ENCODE results near the gene IL25. TPM values are rescaled to one million over a fixed set of nuclear protein-coding genes. Genes with fewer than 3 reads are reported as not detected.

Gene IL25
- total RNA-seq, 1 experiment from 2014 or later = not detected

DNA sequence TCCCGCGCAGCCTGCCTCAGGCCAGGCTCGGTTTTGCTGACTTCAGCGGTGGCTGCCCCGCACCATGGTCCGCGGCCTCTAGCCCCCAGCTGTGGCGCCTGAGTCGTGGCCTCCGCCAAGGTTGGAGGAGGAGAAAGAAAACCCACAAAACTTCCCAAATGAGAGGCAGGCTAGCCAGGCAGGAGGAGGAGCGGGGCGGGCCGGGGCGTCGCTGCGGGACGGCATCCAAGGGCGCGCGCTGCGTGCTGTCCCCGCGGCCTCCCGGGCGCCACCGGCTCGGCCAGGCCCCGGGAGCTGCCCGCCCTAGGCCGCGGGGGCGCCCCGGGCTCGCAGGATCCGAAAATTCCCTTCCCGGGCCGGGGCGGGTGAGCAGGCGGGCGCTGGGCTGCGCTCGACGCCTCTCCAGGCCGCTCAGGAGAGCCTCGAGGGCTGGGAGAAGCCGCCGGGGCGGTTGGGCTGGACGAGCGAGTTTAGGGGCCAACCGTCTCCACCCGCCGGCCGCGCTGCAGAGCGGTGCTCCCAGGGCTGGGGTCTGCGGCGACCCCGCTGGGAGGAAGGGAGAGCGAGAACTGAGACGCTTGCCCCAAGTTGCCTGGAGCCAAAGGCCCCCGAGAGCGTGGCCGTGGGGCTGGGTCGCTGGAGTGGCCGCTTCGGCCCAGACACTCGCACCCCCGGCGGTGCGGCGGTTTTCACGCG lies 7.4 kb upstream of the IL25 start, which contains the start of gene EFS:
Gene EFS, minus strand, starts transcription at position 137 of the 696 bp plus-strand sequence. CDS start 147 bp downstream, outside the sequence.
- in situ Hi-C loops (cut with HindIII; ENCODE audit: low pct_unique_long_range_greater_than_20kb, low sequenced_read_pairs) (no loop called here), intact Hi-C loops (cut with micrococcal nuclease; ENCODE audit: unreplicated experiment) (no loop called here)
- ATAC-seq = no peak
- no TSS peak for BruUV-seq (replicated peaks)
- Histone ChIP-seq H3K36me3 (ENCODE audit: control insufficient read depth, insufficient read depth, low read length) (no peaks in the 10 kb centered on the region), H3K4me1 (ENCODE audit: control insufficient read depth, insufficient read depth, low read length) (no peaks in the 10 kb centered on the region), H3K4me3 (ENCODE audit: low read depth in 2 of 2, low read length in 2 of 2) (peak within 1 kb of the TSS in 1 of 2 experiments; percentile 11; a peak in 1 of 4 replicates), H3K27me3 (ENCODE audit: control insufficient read depth, insufficient read depth, low read length) (no peaks in the 10 kb centered on the region; the same call in 1 of the 2 replicates), H3K9me3 (ENCODE audit: control insufficient read depth, insufficient read depth, low read depth, low read length) (no peaks in the 10 kb centered on the region), H3K27ac (ENCODE audit: low read length) (no peak within 1 kb of the TSS)
- CTCF ChIA-PET = interaction anchor here (0.6 kb wide), 1 partner anchor 124 kb away, joined by 7 read pairs; no protein-coding TSS in a partner anchor
- POLR2A ChIA-PET = no interaction called here
- TF ChIP-seq SIN3A (IDR thresholded peaks at IDR 0.05; ENCODE audit: borderline replicate concordance, insufficient read depth, low read depth, low read length) (no peak), POLR2AphosphoS5 (IDR thresholded peaks at IDR 0.05; ENCODE audit: low read depth, low read length) (no peak), TCF7L2 (IDR thresholded peaks at IDR 0.05; ENCODE audit: low read depth, low read length) (no peak)
- TF ChIP-seq, protein P1, sequence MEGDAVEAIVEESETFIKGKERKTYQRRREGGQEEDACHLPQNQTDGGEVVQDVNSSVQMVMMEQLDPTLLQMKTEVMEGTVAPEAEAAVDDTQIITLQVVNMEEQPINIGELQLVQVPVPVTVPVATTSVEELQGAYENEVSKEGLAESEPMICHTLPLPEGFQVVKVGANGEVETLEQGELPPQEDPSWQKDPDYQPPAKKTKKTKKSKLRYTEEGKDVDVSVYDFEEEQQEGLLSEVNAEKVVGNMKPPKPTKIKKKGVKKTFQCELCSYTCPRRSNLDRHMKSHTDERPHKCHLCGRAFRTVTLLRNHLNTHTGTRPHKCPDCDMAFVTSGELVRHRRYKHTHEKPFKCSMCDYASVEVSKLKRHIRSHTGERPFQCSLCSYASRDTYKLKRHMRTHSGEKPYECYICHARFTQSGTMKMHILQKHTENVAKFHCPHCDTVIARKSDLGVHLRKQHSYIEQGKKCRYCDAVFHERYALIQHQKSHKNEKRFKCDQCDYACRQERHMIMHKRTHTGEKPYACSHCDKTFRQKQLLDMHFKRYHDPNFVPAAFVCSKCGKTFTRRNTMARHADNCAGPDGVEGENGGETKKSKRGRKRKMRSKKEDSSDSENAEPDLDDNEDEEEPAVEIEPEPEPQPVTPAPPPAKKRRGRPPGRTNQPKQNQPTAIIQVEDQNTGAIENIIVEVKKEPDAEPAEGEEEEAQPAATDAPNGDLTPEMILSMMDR (IDR thresholded peaks at IDR 0.05) = no peak
- TF ChIP-seq, protein P2, sequence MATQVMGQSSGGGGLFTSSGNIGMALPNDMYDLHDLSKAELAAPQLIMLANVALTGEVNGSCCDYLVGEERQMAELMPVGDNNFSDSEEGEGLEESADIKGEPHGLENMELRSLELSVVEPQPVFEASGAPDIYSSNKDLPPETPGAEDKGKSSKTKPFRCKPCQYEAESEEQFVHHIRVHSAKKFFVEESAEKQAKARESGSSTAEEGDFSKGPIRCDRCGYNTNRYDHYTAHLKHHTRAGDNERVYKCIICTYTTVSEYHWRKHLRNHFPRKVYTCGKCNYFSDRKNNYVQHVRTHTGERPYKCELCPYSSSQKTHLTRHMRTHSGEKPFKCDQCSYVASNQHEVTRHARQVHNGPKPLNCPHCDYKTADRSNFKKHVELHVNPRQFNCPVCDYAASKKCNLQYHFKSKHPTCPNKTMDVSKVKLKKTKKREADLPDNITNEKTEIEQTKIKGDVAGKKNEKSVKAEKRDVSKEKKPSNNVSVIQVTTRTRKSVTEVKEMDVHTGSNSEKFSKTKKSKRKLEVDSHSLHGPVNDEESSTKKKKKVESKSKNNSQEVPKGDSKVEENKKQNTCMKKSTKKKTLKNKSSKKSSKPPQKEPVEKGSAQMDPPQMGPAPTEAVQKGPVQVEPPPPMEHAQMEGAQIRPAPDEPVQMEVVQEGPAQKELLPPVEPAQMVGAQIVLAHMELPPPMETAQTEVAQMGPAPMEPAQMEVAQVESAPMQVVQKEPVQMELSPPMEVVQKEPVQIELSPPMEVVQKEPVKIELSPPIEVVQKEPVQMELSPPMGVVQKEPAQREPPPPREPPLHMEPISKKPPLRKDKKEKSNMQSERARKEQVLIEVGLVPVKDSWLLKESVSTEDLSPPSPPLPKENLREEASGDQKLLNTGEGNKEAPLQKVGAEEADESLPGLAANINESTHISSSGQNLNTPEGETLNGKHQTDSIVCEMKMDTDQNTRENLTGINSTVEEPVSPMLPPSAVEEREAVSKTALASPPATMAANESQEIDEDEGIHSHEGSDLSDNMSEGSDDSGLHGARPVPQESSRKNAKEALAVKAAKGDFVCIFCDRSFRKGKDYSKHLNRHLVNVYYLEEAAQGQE (IDR thresholded peaks at IDR 0.05; ENCODE audit: insufficient read depth in 1 of 2, low read depth in 2 of 2, low read length in 1 of 2) = no peak
- no peak for DNase-seq (ENCODE audit: low read depth, low spot score)

DNA sequence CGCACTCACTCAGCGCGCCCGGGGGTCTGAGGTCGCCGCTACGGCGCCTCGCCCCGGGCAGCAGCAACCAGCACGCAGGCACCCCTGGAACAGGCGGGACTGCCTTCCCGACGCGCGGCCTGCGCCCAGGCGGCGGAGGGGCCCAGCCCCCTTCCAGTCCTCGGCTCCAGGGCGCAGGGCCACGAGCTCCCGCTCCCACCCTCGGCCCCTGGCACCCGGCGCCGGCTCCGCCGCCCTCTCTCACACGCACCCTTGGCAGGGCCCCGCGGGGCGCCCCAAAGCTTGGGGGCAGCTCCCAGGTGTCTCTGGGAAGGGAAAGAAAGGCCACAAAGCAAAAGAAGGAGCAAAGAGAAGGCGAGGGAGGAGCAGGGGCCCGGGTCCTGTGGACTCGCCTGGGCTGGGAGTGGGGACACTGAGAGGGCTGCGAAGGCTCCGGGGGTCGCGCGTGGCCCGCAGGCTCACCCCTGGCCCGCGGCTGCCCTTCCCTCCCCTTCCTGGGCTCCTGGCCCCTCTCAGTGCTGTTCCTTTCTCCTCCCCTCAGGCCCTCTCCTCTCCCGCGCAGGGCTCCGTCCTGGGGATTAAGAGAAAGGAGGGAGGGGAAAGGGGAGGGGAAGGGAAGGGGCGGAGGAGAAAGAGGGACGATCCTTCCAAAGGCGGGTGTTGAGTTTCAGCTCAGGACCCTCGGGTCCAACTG lies 6.7 kb upstream of the IL25 start:
- in situ Hi-C loops (cut with HindIII; ENCODE audit: low pct_unique_long_range_greater_than_20kb, low sequenced_read_pairs) (no loop called here), intact Hi-C loops (cut with micrococcal nuclease; ENCODE audit: unreplicated experiment) (no loop called here)
- ATAC-seq (no peak), DNase-seq (ENCODE audit: low read depth, low spot score) (no peak)
- Histone ChIP-seq H3K4me1 (ENCODE audit: control insufficient read depth, insufficient read depth, low read length) (no peaks in the 10 kb centered on the region), H3K27me3 (ENCODE audit: control insufficient read depth, insufficient read depth, low read length) (no peaks in the 10 kb centered on the region; the same call in 1 of the 2 replicates), H3K27ac (ENCODE audit: low read length) (no peak overlapping the region), H3K9me3 (ENCODE audit: control insufficient read depth, insufficient read depth, low read depth, low read length) (no peaks in the 10 kb centered on the region), H3K4me3 (ENCODE audit: low read depth in 2 of 2, low read length in 2 of 2) (peak overlapping the region in 1 of 2 experiments; percentile 11; a peak in 1 of 4 replicates), H3K36me3 (ENCODE audit: control insufficient read depth, insufficient read depth, low read length) (no peaks in the 10 kb centered on the region)
- TF ChIP-seq POLR2AphosphoS5 (IDR thresholded peaks at IDR 0.05; ENCODE audit: low read depth, low read length) (no peak), SIN3A (IDR thresholded peaks at IDR 0.05; ENCODE audit: borderline replicate concordance, insufficient read depth, low read depth, low read length) (no peak)
- TF ChIP-seq, protein P1 (IDR thresholded peaks at IDR 0.05) = no peak
- TF ChIP-seq, protein P2 (IDR thresholded peaks at IDR 0.05; ENCODE audit: insufficient read depth in 1 of 2, low read depth in 2 of 2, low read length in 1 of 2) = no peak
- CTCF ChIA-PET = interaction anchor here (0.6 kb wide), 1 partner anchor 124 kb away, joined by 7 read pairs; no protein-coding TSS in a partner anchor
- POLR2A ChIA-PET = no interaction called here
- BruUV-seq (replicated peaks) = no TSS peak
